Measurements from ENCODE around the gene RGS6.

The RGS6 gene

GRCh38 chr14:72333357-72333756 lies 401.1 kb downstream of the RGS6 start:
- Histone ChIP-seq H3K27ac (ENCODE audit: low read depth, low read length) (no peak overlapping the region), H3K9ac (ENCODE audit: low read length) (no peak overlapping the region), H3K4me3 (ENCODE audit: low read length) (no peak overlapping the region), H3K4me1 (ENCODE audit: control insufficient read depth, insufficient read depth, low read length) (peaks cover 7% of the 10 kb centered on the region), H3K27me3 (ENCODE audit: control insufficient read depth, insufficient read depth, low read length) (no peaks in the 10 kb centered on the region), H3K36me3 (ENCODE audit: control insufficient read depth, insufficient read depth, low read length) (no peaks in the 10 kb centered on the region)

GRCh38 chr14:72336311-72336980 lies 404.2 kb downstream of the RGS6 start:
- Histone ChIP-seq H3K9ac (ENCODE audit: low read length) (no peak overlapping the region), H3K27me3 (ENCODE audit: control insufficient read depth, insufficient read depth, low read length) (no peaks in the 10 kb centered on the region), H3K4me3 (ENCODE audit: low read length) (no peak overlapping the region), H3K4me1 (ENCODE audit: control insufficient read depth, insufficient read depth, low read length) (peaks cover 5% of the 10 kb centered on the region), H3K36me3 (ENCODE audit: control insufficient read depth, insufficient read depth, low read length) (no peaks in the 10 kb centered on the region), H3K27ac (ENCODE audit: low read depth, low read length) (no peak overlapping the region)

- Histone ChIP-seq H3K27me3 (ENCODE audit: control insufficient read depth, insufficient read depth, low read length) (no peaks in the 10 kb centered on the region), H3K36me3 (ENCODE audit: control insufficient read depth, insufficient read depth, low read length) (no peaks in the 10 kb centered on the region), H3K9ac (ENCODE audit: low read length) (no peak overlapping the region), H3K4me1 (ENCODE audit: control insufficient read depth, insufficient read depth, low read length) (no peaks in the 10 kb centered on the region), H3K4me3 (ENCODE audit: low read length) (no peak overlapping the region), H3K27ac (ENCODE audit: low read depth, low read length) (no peak overlapping the region)
Measured at GRCh38 chr14:72341237-72341636, 409.0 kb downstream of the RGS6 start.

- Histone ChIP-seq H3K4me3 (ENCODE audit: low read length) (no peak overlapping the region), H3K36me3 (ENCODE audit: control insufficient read depth, insufficient read depth, low read length) (no peaks in the 10 kb centered on the region), H3K9ac (ENCODE audit: low read length) (no peak overlapping the region), H3K27me3 (ENCODE audit: control insufficient read depth, insufficient read depth, low read length) (no peaks in the 10 kb centered on the region), H3K4me1 (ENCODE audit: control insufficient read depth, insufficient read depth, low read length) (no peaks in the 10 kb centered on the region), H3K27ac (ENCODE audit: low read depth, low read length) (no peak overlapping the region)
Measured at GRCh38 chr14:72341686-72342085, 409.5 kb downstream of the RGS6 start.

GRCh38 chr14:72347118-72347517 lies 414.9 kb downstream of the RGS6 start:
- H3K27ac ChIP-seq (ENCODE audit: low read depth, low read length): no peak overlapping the region
- H3K36me3 ChIP-seq (ENCODE audit: control insufficient read depth, insufficient read depth, low read length): no peaks in the 10 kb centered on the region
- peaks cover 2% of the 10 kb centered on the region for H3K27me3 ChIP-seq (ENCODE audit: control insufficient read depth, insufficient read depth, low read length)
- no peak overlapping the region for H3K9ac ChIP-seq (ENCODE audit: low read length)
- no peaks in the 10 kb centered on the region for H3K4me1 ChIP-seq (ENCODE audit: control insufficient read depth, insufficient read depth, low read length)
- H3K4me3 ChIP-seq (ENCODE audit: low read length): no peak overlapping the region

GRCh38 chr14:72350215-72350614 lies 418.0 kb downstream of the RGS6 start:
- Histone ChIP-seq H3K4me3 (ENCODE audit: low read length) (no peak overlapping the region), H3K27ac (ENCODE audit: low read depth, low read length) (no peak overlapping the region), H3K36me3 (ENCODE audit: control insufficient read depth, insufficient read depth, low read length) (no peaks in the 10 kb centered on the region), H3K4me1 (ENCODE audit: control insufficient read depth, insufficient read depth, low read length) (no peaks in the 10 kb centered on the region), H3K9ac (ENCODE audit: low read length) (no peak overlapping the region), H3K27me3 (ENCODE audit: control insufficient read depth, insufficient read depth, low read length) (peaks cover 3% of the 10 kb centered on the region)

GRCh38 chr14:72352012-72352411 lies 419.8 kb downstream of the RGS6 start:
- H3K36me3 ChIP-seq (ENCODE audit: control insufficient read depth, insufficient read depth, low read length): no peaks in the 10 kb centered on the region
- H3K27me3 ChIP-seq (ENCODE audit: control insufficient read depth, insufficient read depth, low read length): peaks cover 3% of the 10 kb centered on the region
- no peak overlapping the region for H3K9ac ChIP-seq (ENCODE audit: low read length)
- no peak overlapping the region for H3K4me3 ChIP-seq (ENCODE audit: low read length)
- H3K27ac ChIP-seq (ENCODE audit: low read depth, low read length): no peak overlapping the region
- no peaks in the 10 kb centered on the region for H3K4me1 ChIP-seq (ENCODE audit: control insufficient read depth, insufficient read depth, low read length)

GRCh38 chr14:72366619-72367018 lies 434.4 kb downstream of the RGS6 start:
- Histone ChIP-seq H3K4me1 (ENCODE audit: control insufficient read depth, insufficient read depth, low read length) (no peaks in the 10 kb centered on the region), H3K9ac (ENCODE audit: low read length) (no peak overlapping the region), H3K27ac (ENCODE audit: low read depth, low read length) (no peak overlapping the region), H3K36me3 (ENCODE audit: control insufficient read depth, insufficient read depth, low read length) (no peaks in the 10 kb centered on the region), H3K27me3 (ENCODE audit: control insufficient read depth, insufficient read depth, low read length) (no peaks in the 10 kb centered on the region), H3K4me3 (ENCODE audit: low read length) (no peak overlapping the region)

GRCh38 chr14:72369106-72369505 lies 436.9 kb downstream of the RGS6 start:
- H3K27ac ChIP-seq (ENCODE audit: low read depth, low read length): no peak overlapping the region
- no peaks in the 10 kb centered on the region for H3K36me3 ChIP-seq (ENCODE audit: control insufficient read depth, insufficient read depth, low read length)
- H3K9ac ChIP-seq (ENCODE audit: low read length): no peak overlapping the region
- H3K4me3 ChIP-seq (ENCODE audit: low read length): no peak overlapping the region
- no peaks in the 10 kb centered on the region for H3K27me3 ChIP-seq (ENCODE audit: control insufficient read depth, insufficient read depth, low read length)
- no peaks in the 10 kb centered on the region for H3K4me1 ChIP-seq (ENCODE audit: control insufficient read depth, insufficient read depth, low read length)

- Histone ChIP-seq H3K4me3 (ENCODE audit: low read length) (no peak overlapping the region), H3K27me3 (ENCODE audit: control insufficient read depth, insufficient read depth, low read length) (no peaks in the 10 kb centered on the region), H3K36me3 (ENCODE audit: control insufficient read depth, insufficient read depth, low read length) (no peaks in the 10 kb centered on the region), H3K4me1 (ENCODE audit: control insufficient read depth, insufficient read depth, low read length) (no peaks in the 10 kb centered on the region), H3K9ac (ENCODE audit: low read length) (no peak overlapping the region), H3K27ac (ENCODE audit: low read depth, low read length) (no peak overlapping the region)
Measured at GRCh38 chr14:72377016-72377415, 444.8 kb downstream of the RGS6 start.

GRCh38 chr14:72380456-72380855 lies 448.2 kb downstream of the RGS6 start:
- no peaks in the 10 kb centered on the region for H3K27me3 ChIP-seq (ENCODE audit: control insufficient read depth, insufficient read depth, low read length)
- H3K4me3 ChIP-seq (ENCODE audit: low read length): no peak overlapping the region

GRCh38 chr14:72383865-72384264 lies 451.6 kb downstream of the RGS6 start:
- Histone ChIP-seq H3K27ac (ENCODE audit: low read depth, low read length) (no peak overlapping the region), H3K9ac (ENCODE audit: low read length) (no peak overlapping the region), H3K4me1 (ENCODE audit: control insufficient read depth, insufficient read depth, low read length) (no peaks in the 10 kb centered on the region), H3K36me3 (ENCODE audit: control insufficient read depth, insufficient read depth, low read length) (no peaks in the 10 kb centered on the region), H3K4me3 (ENCODE audit: low read length) (no peak overlapping the region), H3K27me3 (ENCODE audit: control insufficient read depth, insufficient read depth, low read length) (no peaks in the 10 kb centered on the region)

More at GRCh38 chr14:72380456-72380855, 448.2 kb downstream of the RGS6 start:
- H3K4me1 ChIP-seq (ENCODE audit: control insufficient read depth, insufficient read depth, low read length): no peaks in the 10 kb centered on the region
- H3K9ac ChIP-seq (ENCODE audit: low read length): no peak overlapping the region
- no peak overlapping the region for H3K27ac ChIP-seq (ENCODE audit: low read depth, low read length)
- no peaks in the 10 kb centered on the region for H3K36me3 ChIP-seq (ENCODE audit: control insufficient read depth, insufficient read depth, low read length)

GRCh38 chr14:72387726-72388125 lies 455.5 kb downstream of the RGS6 start:
- no peak overlapping the region for H3K9ac ChIP-seq (ENCODE audit: low read length)
- H3K36me3 ChIP-seq (ENCODE audit: control insufficient read depth, insufficient read depth, low read length): no peaks in the 10 kb centered on the region
- H3K4me1 ChIP-seq (ENCODE audit: control insufficient read depth, insufficient read depth, low read length): no peaks in the 10 kb centered on the region
- H3K27me3 ChIP-seq (ENCODE audit: control insufficient read depth, insufficient read depth, low read length): no peaks in the 10 kb centered on the region
- H3K27ac ChIP-seq (ENCODE audit: low read depth, low read length): no peak overlapping the region
- no peak overlapping the region for H3K4me3 ChIP-seq (ENCODE audit: low read length)
